Astrocyte of the cerebellum (primary cell): Measurements from ENCODE around the gene MMP2.

ENCODE experiments used
- DNase-seq: peaks from one replicate; pipeline ENCODE4 v3.0.0-alpha.2; 2011; ENCODE audit warnings: low read depth
- H3K4me3 ChIP-seq: 2 replicates; pipeline ENCODE4 v1.5.1; 2011; ENCODE audit warnings: mild to moderate bottlenecking, low read depth, low read length, moderate library complexity
- CTCF ChIP-seq: IDR thresholded peaks from 2 replicates; pipeline ENCODE4 v1.5.1; 2012; ENCODE audit warnings: low read length, low read depth, moderate library complexity, mild to moderate bottlenecking; ENCODE audit errors: missing control alignments
- in situ Hi-C: cut with HindIII; loops from 2 replicates; pipeline ENCODE4 v1.10.0; 2017; ENCODE audit warnings: low sequenced_read_pairs

MMP2 gene

DNA sequence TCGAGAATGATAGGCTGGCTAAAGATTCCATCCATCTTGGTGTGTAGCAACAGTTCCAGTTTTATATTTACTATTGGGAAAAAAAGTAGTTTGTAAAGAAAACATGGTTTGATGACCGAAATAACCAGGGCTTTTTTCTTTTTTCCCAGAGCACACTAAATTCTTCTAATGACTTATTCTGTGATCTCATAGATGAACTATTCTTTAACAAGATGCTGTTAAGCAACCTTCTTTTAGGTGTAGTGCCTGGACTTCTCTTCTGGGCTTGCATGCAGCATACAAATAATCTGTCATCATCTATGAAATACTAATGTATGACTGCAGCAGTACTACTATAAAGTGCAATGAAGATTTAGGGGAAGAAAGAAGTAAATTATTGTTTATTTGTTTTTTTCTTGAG is 76.4 kb downstream of the MMP2 start:
- H3K4me3 ChIP-seq, result no peak overlapping the region
- TF ChIP-seq CTCF, result no peak
- in situ Hi-C loops, result no loop called here
- no peak for DNase-seq
